COLO829 (cell line): ENCODE results near the gene CNPY1.

Experiments
- DNase-seq: peaks from one replicate; pipeline ENCODE4 v3.0.0; 2012; ENCODE audit warnings: low spot score

Gene CNPY1

DNA sequence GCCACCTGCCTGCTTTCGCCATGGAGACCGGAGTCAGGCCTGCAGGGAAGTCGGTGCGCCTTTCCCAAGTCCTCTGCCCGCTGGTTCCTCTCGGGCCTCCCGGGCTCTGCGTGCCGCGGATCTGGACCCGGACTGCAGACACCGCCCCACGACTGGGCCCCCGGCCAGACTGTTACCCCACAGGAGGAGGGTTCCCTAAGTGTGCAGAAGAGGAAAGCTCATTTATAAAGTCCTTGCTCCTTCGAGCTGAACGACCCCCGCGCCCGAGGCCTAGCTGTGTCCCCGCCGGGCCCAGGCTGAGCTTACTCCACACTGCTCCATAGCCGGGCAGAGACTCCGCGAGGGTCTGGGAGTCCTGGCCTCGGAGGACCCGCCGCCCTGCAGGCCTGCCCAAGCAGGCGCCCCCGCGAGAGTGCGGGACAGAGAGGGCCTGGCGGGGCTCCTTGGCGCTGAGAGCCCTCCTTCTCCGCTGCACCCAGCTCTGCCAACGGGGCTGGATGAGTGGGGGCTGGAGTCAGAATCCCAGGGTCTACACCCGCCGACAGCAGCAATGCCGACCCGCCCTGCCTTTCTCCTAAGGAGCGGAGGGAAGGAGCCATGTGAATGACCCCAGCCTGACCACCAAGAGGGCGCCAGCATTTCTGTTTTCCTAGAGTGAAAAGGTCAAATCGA, 80.1 kb downstream of the CNPY1 start:
- DNase-seq, result no peak

DNA sequence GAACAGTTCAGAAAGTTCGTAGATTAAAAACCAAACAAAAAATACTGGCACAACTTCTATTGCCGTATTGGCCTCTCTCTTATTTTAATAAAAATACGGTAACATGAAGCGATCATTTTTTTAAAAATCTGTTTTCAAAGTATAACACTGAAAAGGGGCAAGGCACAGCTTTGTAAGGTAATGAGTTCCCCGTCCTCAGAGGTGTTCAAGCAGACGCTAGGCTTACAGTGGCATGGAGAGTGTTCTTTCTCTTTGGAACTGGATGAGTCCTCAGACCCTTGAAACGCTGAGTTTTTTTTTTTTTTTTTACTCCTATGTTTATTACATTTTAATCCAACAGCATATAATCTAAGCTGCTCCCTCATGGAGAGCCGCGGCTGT, 80.6 kb downstream of the CNPY1 start:
- no peak for DNase-seq

DNA sequence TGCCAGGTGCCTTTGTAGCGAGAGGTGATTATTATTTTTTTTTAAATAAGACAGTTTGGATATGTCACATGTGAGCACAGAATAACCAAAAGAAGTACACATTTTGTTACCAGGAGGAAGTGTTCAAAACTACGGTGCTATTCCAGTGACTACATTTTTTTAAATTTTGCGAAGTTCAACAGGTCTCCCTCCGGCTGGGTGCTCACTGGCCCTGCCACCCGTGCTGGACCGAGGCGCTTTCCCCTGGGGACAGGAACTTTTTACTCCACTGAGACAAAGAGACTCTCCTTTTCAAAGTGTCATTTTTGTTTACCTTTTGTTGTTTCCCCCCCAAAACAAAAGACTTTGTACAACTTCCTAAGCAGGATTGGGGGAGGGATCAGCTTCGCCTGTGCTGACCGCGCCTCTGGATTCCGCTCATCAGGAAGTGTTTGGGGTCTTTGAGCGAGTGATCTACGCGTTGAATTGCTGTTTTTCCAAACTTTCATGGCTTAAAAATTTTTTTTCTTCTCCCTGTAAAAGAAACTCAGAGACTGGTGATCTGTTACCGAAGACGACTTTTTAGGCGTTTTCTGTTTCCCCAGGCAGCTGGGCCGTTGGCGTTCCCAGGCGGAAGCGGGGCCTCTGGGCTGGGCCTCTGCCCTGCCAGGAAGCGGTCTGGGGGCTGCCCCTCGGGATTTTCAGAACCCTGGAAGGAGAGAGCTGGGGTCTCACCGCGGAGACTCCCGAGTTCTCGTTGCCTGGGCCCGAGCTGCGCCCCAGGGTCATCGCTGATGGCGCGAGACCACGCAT, 81.2 kb downstream of the CNPY1 start:
- DNase-seq, result no peak

DNA sequence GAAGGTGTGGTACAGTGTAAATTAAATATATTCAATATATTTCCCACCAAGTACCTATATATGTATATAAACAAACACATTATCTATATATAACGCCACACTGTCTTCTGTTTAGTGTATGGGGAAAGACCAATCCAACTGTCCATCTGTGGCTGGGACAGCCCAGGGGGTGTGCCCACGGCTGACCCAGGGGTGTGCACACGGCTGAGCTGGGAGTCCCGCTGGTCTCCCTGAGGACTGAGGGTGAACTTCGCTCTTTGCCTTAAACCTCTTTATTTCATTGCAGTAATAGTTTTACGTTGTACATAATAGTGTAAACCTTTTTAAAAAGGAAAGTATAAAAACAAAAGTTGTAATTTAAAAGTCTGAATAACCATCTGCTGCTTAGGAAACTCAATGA, 82.2 kb downstream of the CNPY1 start:
- no peak for DNase-seq

DNA sequence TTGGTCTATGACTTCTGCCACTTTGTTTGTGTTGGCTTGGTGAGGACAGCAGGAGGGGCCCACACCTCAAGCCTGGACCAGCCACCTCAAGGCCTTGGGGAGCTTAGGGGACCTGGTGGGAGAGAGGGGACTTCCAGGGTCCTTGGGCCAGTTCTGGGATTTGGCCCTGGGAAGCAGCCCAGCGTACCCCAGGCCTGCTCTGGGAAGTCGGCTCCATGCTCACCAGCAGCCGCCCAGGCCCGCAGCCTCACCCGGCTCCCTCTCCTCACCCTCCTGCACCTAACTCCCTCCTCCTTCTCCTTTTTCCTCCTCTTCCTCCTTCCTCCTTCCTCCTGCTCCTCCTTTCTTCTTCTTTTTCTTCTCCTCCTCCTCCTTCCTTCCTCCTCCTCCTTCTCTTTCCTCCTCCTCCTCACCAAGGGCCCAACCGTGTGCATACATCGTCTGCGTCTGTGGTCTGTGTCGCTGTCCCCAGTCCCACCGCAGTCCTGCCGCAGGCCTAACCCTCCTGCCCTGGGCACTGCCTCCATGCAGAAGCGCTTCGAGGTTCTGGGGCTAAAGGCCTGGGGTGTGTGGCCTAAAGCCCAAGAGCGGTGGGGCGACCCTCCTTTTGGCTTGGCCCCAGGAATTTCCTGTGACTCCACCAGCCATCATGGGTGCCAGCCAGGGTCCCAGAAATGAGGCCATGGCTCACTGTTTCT, 83.1 kb downstream of the CNPY1 start:
- no peak for DNase-seq

DNA sequence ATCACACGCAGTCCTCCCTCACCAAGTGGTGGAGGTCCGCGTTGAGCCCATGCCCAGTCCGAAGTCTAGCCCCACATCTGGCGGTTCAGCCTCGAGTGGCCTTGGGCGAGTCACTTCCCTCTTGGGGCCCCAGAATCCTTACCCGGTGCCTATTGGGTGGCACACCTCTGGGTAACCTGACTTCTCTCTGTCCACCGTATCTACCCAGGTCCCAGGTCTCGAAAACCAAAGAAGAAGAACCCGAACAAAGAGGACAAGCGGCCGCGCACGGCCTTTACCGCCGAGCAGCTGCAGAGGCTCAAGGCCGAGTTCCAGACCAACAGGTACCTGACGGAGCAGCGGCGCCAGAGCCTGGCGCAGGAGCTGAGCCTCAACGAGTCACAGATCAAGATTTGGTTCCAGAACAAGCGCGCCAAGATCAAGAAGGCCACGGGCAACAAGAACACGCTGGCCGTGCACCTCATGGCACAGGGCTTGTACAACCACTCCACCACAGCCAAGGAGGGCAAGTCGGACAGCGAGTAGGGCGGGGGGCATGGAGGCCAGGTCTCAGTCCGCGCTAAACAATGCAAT, 84.1 kb downstream of the CNPY1 start:
- DNase-seq, result no peak

DNA sequence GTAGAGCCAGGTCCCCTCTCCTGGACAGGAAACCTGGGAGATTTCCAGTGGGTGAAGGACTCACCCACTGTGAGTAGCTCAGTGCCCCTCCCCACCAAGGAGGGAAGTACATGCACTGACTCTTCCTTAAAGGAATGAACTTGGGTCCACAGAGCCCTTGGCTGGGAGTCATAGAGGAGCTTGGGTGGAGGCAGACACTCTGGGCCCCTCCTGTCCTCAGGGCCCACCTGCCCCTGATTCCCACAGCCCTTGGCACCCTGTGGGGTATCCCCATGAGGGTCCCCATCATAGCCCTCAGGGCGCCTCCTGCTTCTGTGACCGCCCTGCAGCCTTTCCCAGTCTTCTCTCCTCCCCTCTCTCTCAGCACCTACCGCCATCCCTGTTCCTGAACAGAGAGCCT, 84.7 kb downstream of the CNPY1 start:
- DNase-seq, result no peak

DNA sequence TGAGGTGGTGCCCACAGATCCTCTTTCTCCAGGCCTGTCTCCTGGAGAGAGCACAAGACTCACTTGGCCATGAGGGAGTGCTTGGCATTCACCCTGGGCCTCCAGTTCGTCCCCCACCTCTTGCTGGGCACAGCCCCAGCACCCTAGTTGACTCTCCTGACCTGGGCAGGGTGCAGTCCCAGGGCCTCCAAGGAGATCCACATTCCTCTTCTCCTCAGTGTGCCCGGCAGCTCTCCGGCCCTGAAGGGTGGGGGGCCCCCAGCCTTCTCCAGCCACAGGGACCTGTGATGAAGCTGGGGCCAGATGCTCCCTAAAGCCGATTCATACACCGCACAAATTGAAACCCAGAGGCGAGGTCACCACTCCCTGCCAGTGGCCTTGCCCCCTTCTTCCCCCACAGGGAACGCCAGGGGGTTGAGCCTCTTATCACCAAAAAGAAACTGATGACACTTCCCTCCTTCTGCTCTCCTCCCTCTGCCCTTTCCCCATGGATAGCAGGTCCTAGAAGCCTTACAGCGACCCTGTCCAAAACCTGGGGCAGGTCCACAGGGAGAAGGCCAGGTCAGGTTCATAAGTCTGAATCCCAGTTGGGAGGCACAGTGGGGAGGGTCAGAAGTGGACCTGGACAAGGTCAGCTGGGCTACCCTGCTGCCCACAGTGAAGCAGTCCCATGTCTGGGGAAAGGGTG, 85.3 kb downstream of the CNPY1 start:
- DNase-seq, result no peak

DNA sequence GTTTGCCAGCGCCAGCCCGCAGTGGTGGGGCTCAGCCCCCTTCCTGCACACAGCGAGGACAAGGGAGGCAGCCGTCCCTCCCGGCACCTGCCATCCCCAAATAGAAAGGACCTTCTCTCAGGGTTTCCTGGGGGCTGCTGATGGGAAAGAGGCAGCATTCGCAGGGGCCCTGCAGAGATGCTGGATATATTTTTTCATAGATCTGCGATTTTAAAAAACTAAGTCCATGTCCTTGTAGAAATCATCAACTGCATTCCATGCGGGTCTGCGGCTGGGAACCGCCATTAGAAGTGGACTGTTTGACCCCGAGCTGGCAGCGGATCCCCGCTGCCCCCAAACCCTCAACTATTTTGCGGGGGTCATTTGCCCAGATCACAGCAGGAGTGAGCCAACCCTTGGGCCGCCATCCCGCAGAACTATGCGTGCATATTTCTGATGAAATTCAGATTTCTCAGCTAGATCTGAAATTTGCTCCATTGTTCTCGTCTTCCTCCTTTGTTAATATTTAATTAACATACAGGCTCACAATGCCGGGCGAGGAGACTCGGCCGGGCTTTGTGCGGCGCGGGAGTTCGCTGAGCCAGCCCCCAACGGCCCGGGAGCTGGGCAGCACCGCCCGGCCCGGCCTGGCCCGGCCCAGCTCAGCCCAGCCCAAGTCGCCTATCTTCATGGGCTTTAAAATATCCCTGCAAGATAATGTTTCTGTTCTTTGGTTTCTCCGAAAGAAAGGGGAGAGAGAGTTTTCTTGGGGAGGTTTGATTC, 86.5 kb downstream of the CNPY1 start:
- DNase-seq, result no peak

DNA sequence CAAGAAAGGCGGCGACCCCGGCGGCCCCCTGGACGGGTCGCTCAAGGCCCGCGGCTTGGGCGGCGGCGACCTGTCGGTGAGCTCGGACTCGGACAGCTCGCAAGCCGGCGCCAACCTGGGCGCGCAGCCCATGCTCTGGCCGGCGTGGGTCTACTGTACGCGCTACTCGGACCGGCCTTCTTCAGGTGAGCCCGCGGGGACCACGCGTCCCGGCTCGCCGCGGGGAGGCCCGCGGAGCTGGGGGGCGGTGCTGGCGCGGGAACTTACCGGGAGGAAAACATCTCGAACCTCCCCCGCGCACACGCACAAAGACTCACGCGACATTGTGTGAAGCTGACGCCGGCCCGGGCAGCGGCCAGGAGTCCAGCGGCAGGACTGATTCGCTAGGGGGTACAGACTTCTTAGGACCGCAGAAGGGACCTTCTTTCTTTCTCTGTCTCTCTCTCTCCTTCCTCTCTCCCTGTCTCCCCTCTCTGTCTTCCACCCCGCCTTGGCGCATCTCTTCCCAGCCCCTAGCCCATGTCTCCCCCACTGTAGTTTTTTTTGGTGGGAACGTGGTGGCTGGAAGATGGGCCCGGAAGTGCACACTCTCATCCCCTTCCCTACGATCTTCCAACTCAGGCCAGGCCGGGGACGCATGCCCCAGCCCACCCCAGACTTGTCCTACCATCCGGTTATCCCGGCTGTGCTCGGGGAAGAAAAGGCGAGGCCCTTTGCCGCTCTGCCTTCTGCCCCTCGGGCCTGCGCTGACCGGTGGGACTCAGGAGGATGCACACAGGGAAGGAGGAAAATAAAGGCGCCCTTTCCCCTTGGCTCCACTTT, 87.3 kb downstream of the CNPY1 start:
- DNase-seq, result no peak

DNA sequence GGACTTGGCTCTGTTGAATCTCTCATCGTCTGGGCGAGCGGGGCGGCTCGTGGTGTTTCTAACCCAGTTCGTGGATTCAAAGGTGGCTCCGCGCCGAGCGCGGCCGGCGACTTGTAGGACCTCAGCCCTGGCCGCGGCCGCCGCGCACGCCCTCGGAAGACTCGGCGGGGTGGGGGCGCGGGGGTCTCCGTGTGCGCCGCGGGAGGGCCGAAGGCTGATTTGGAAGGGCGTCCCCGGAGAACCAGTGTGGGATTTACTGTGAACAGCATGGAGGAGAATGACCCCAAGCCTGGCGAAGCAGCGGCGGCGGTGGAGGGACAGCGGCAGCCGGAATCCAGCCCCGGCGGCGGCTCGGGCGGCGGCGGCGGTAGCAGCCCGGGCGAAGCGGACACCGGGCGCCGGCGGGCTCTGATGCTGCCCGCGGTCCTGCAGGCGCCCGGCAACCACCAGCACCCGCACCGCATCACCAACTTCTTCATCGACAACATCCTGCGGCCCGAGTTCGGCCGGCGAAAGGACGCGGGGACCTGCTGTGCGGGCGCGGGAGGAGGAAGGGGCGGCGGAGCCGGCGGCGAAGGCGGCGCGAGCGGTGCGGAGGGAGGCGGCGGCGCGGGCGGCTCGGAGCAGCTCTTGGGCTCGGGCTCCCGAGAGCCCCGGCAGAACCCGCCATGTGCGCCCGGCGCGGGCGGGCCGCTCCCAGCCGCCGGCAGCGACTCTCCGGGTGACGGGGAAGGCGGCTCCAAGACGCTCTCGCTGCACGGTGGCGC, 88.1 kb downstream of the CNPY1 start, which contains the start of gene EN2:
TSS of gene EN2 (plus strand) at position 19 of the 767 bp plus-strand sequence. CDS start at position 268, 249 bp downstream.
- no peak for DNase-seq

DNA sequence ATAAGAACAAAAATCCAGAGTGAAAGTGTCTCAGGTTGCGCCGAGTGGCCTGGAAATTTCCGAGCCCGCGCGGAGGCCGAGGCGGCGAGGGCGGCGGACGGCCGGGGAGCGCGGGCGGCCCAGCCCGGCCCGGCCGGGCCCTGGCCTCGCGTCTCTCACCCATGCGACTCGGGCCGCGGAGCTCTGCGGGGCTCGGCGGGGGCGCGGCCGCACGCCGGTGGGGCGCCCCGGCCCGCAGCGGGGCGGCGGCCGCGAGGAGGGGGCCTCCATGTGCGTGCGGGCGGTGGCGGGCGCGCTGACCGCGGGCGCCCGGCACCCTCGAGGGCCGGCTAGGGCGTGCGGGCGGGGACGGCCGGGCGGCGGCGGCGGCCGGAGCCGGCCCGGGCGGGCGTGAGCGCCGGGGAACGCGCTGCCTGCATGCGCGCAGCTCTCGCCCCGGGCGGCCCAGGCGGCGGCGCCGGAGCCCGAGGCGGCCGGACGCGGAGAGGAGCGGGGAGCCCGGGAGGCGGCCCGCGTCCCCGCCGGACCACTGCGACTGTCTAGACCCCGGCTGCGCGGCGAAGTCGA, 88.7 kb downstream of the CNPY1 start:
- DNase-seq, result no peak

DNA sequence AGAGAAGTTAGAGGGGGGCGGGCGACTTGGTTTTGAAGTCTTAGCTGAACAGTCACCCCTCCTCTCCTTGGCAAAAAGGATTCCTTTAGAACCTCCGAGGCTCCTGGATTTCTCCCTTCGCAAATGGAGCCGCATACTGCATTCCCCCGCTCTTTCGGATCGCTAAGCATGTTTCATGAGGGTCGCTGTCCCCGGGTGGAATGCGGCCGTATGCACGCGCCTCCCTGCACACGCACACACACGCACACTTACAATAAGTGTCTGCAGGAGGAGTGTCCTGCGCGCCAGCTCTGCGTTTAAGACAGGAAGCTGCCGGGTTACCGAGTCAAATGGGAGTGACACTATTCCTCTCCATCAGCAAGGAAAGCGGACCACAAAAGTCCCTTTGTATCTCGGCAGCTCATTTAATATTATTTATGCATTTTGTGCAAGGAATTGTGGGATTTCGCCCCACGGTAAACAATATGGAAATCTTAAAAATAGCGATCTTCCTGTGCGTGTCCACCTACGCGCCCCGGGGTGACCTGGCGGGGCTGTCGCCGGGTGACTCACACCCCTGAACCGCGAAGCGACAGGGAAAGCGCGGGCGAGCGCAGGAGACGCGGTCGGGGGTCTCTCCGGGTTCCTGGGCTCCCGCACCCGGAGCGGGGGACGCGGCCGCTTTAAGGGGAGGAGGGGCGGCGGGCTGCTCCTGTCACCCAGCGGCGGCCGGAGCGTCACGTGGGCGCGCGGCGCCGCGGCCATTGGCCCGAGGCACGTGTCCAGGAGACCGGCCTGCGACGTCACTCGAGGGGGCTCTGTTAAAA, 89.4 kb downstream of the CNPY1 start:
- DNase-seq, result peak; percentile 83

DNA sequence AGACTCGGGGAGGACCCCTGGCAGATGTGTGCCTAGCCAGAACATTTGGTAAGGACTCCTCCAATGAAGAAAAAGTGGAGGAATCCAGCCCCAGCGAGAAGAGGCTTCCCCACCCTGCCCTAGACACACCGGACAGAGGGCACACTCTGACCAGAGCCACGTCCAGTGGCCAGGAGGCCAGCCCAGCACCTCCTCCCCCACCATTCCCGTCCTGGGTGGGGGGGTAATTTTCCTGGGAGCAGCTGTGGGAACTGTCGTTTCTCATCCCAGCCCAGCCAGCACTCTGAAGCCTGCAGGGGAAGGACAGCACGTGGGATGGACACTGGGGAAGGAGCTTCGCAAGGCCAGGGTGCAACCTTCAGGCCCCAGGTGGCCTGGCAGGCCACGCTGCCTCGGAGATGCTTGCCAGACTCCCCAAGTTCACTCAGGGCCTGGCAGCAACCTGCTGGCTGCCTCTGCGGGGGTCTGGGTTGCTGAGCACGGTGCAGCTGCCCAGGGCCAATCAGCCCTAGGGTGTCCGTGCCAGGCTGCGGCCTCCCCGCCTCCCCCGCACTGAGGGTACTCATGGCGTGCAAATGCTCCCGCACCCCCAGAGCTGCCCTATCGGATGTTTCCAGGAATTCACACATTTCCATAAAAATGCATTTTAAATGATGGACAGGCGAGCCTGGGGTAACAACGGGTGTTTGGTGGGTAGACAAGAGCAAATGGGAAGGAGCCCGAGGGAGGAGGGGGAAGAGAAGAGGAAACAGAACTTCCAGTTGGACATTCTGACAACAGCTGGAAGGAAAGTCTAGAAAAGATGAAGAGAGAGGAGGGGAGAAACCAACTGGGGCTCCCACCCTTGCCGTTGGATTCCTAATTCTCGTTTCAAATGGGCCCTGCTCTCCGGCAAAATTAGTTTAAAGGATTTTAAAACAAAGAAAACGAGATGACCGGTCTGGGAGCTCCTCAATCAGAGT, 90.3 kb downstream of the CNPY1 start:
- no peak for DNase-seq

DNA sequence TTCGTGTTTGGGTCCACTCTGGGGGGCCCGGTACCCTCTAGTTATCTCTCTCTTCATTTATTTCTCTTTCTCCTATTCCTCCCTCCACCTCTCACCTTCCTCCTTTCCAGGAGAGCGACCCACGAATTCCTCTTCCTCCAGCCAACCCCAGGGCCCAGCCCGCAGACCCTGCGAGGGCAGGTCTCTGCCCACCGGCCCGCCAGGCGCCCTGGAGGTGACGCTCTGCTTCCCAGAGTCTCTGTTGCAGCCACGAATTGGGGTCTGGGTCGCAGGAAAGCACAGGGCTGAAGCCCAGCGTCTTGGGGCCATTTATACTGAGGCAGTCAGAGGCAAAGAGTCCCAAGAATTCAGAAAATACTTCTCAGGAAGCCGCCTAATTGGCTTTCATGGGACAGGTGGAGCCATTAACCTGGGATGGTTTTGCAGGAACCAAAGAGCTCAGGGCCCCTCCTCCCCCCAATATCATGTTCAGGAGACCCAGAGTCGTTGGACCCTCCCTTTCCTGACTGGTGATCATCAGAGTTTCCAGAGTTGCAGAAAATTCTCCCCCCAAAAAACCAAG, 91.1 kb downstream of the CNPY1 start:
- no peak for DNase-seq

DNA sequence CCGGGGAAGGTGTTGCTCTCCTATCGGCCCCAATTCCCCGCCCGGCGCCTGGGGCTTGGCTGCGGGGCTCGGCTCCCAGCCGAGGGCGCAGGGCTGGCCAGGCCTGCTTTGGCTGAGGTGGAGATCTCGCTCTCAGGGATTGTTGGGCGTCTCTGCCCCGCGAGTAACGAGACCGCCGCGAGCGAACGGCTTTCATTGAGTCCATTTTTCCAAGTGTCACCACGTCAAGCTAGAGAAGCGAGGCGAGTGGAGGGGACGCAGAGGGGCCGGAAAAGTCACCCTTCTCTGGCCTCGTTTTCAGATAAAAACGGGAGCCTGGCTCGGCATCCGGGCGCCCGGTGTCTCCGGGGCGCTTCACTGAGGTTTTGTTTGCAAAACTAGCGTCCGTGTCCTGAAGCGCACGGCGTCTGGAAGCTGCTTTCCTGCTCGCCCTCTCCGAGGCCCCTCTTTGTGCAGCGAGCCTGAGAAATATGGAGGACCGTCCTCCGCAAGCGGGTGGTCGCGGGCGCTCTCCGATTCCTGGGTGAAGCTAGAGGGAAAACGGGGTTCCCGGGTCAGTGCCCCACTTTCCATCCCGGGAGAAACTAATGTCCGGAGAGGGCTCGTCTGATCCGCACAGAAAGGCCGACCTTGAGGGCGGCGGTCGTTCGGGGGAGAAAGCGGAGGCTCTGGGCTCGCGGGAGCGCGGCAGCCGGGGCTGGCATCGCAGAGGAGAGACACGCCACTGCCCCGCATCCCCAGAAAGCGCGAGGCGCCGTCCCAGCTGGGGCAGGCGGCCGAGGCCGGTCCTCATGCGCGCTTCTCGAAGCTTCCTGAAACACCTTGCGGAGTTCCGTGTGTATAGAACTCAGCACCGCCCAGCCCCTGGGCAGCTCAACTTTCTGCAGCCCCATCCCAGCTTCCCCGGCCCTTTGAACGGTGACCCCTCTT, 91.9 kb downstream of the CNPY1 start:
- no peak for DNase-seq
